ENCODE measurements around the gene CADM1. TPM values are rescaled to one million over a fixed set of nuclear protein-coding genes. Genes with fewer than 3 reads are reported as not detected.

CADM1 gene
- total RNA-seq, 2 donors from 2014 or later: 2.5 to 5.5 TPM

DNA sequence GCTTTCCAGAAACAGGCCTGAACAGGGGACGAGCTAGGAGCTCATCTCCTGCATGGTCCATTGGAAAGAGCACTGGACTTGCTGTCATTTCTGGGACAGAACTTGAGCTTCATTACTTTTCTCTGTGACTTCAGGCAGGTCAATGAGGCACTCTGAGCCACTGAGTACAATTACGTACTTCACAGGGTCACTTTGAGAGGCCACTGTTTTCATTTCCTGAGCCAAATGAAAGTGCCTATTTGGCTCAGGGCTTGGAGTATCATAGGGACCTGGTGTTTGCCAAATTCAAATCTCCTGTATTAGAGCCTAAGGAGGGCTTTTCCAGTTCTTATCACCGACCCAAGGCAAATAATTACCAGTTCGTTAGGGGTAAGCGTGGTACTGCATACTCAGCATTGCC is 319.3 kb downstream of the CADM1 start:
- intact Hi-C loops (cut with DNase I): no loop called here
- no peak for DNase-seq (ENCODE audit: low spot score)

DNA sequence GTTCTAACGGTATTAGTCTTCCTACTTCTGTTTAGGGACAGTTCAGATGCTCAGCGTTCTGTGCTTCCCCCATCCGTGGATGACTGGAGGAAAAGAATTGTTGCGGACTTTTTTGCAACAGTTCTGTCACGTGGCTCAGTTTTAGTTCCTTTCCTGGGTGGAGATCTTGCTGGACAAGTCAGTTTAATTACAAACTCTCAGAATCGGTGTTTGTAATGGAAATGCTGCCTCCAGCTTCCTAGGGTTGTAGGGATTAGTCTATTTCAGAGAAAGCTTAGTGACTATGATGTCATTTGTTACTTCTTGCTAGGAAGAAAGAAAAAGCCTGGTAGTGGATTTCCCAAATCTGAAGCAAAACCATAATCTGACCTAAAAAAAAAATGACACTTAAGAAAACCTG is 320.4 kb downstream of the CADM1 start:
- no peak for DNase-seq (ENCODE audit: low spot score)
- intact Hi-C loops (cut with DNase I): no loop called here

DNA sequence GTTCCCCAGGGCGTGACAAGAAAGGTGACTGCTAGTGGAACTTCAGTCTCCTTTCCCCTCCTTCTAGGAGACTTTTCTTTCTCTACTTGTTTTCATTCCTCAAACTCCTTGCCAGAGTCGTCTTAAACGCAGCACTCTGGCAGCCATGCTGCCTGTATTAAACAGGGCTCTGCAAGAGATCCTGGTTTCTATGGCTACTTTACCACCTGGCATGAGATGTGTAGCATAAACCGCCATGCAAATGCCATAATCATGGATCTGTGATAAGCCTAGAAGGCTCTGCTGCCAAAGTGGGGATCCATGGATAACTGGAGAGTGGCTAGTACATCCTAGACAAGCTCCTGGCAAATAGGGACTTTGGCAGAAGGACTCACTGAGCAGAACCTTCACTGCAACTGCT is 321.1 kb downstream of the CADM1 start:
- intact Hi-C loops (cut with DNase I): no loop called here
- no peak for DNase-seq (ENCODE audit: low spot score)

DNA sequence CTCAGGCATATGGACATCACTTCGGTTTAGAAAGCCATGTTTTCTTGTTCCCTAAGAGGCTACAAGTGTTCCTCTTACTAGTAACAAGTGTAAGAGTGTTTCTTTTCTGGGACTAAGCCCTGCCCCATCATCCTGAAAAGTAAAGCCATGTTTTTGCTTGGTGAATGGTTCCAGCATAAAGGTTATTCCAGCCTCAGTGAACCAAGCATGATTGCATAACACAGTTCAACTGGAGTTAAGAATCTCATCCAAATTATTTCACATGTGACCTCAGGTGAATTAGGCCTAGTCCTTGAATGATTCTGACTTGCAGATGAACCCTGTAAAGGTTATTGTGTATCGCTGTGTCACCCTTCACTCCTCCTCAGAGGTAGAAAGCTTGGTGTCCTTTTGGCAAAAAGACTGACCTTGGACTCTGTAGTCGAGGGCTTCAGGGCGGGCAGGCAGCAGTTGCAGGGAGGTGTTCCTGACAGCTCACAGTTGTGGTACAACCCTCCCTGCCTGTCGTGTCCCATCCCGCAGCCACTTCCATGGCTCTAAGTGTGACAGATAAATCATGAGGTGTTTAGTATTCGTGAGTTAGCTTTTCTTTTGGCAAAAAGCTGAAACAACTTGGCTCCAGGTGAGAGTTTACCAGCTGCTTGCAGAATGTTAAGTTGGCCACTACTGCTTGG is 321.8 kb downstream of the CADM1 start:
- no peak for DNase-seq (ENCODE audit: low spot score)
- intact Hi-C loops (cut with DNase I): no loop called here

DNA sequence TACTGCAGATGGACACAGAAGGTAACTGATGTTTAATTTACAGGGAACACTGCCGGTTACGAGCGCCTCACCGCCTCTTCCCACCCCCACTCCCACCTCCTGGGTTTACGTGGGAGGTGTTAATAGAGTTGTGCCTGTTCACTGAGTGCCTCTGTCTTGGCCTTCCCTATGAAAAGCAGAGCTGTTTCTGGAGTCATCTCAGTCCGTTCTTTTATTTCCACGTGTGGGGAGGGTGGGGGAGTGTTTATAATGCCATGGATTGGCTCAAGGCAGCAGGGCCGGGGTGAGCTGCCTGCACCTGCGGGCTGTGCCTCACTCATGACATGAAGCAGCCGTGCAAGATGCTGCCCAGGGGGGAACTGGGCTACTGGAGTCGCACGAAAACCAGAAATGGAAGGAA is 322.7 kb downstream of the CADM1 start:
- DNase-seq (ENCODE audit: low spot score): no peak
- intact Hi-C loops (cut with DNase I): no loop called here

DNA sequence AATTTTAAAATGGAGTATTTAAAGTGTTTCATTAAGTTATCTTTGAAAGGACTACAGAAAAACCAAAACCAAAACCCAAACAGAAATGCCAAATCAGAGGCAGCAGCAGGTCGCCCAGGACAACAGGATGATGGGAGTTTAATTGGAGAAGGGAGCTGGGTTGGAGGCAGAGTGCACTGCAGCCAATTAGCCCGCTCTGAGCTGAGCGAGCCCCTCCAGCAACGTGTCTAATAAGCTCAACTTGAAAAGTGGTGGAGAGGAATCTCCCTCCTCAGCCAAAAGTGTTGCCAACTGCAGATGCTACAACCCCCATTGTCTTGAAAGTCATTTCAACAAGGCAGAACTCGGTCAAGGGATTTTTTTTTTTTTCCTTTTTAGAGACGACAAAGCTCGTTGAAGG is 323.9 kb downstream of the CADM1 start:
- no peak for DNase-seq (ENCODE audit: low spot score)
- intact Hi-C loops (cut with DNase I): no loop called here

DNA sequence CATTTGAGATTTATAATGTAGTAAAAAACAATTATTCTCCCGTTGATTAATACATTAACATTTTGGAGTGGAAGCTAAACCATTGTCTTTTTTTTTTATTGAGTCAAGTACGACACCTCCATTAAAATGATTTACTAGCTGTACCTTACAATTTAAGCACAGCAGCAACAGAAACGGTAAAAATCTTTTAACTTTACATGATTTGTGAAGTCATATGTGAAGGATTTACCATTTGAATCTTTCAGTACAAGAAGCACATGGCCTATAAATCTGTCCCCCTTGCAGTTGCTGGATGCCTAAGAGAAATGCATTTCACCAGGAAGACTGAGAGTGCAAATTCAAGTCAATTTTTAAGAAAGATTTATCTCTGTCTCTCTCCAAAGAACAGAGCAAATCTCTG is 324.6 kb downstream of the CADM1 start:
- no peak for DNase-seq (ENCODE audit: low spot score)
- intact Hi-C loops (cut with DNase I): no loop called here

DNA sequence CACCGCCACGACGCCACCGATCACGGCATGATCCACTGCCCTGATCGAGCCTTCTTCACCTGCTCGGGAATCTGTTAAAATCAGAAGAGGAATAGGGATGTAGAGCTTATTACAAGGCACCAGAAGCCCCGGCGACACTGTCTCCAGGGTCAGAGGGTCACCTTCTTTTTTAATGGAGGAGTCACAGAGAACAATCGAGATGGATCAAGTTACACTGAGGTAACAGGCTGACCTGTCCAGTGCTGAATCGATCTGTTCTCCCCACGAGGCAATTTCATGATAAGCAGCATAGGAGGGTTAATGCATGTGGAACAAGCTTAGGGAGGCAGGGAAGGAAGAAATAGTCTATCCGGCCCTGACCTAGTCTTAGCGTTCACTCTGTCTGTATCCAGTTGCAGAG is 325.5 kb downstream of the CADM1 start:
- DNase-seq (ENCODE audit: low spot score): no peak
- intact Hi-C loops (cut with DNase I): no loop called here

DNA sequence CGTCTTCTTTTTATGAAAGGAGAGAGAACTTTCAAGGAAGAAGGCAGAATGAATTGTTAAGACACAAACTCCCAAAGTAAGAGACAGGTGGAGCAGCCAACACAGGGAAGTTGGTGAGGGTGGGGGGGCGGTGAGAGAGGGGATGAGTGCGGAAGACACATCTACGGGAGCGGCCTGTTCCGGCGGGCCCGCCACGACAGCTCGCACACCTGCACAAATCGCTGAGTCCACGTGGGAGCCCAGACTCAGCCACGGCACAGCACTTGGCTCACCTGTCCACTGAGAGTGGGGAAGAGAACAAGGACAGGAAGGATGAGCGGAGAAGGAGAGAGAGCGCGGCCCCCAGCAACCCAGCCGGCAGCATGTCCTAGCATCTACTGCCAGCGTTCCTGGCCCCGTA is 331.1 kb downstream of the CADM1 start:
- no peak for DNase-seq (ENCODE audit: low spot score)
- intact Hi-C loops (cut with DNase I): no loop called here

DNA sequence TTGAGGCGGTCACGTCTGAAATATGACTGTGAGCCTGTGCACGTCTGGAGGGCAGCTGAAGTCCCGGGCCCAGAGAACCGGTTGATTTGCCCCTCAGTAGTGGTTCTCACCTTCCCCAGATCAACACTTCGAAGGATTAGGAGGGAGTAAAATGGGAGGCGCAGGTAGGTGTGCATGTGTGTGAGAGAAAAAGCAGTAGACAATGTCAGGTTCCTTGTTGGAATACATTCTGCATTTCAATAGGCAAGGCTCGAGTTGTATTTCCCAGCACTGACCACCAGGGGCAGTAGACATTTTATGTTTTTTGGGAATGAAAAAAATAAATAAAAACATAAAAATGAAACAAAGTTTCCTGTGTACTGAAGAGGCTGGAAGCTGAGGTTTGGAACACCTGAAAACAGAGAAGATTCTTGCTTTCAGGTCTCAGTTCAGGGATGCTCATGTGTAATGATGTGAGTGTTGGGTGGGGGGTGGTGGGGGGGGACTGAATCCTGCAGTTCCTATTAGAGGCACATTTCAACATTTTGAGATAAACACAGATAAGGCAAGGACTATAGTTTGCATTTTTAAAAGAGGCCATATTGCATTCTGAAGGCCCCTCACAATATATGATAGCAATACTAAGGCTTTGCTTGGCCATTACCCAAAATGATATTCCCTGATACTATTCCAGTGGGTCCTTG is 333.9 kb downstream of the CADM1 start:
- intact Hi-C loops (cut with DNase I): no loop called here
- no peak for DNase-seq (ENCODE audit: low spot score)

DNA sequence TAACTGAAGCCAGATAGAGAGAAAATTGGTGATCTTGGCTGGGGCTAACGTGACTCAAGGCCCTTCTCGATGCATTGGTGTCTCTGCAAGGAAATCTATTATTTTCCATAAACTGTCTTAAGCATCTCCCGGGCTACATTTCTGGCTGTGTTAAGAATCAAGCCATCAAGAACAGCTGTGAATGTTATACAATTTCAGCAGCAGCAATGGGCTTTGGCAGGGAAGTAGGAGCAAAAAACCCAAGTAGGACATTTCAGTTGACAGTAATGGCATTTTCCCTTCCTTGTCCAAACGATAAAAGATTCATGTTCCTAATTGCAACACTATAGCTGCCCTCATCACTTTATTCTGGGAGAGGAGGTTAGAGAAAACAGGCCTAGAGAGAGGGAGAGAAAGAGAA is 335.0 kb downstream of the CADM1 start:
- intact Hi-C loops (cut with DNase I): no loop called here
- no peak for DNase-seq (ENCODE audit: low spot score)

DNA sequence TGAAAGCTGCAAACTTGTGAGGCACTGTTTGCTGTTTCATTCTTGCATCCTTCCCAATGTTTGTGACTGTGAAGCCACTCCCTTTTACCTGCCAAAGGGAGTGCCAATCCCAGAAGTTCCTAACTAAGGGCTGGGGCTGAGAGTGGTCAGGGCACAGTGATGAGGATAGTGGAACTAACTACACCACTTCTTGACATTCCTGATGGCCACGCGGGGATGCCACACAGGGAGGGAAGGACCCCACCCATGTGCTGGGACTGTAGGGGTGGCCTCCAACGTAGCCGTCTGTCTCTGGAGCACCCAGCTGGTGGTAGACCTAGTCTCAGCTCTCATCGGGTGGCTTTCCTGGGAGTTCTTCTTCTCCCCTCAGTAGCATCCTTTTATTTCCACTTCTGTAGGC is 335.5 kb downstream of the CADM1 start:
- intact Hi-C loops (cut with DNase I): no loop called here
- no peak for DNase-seq (ENCODE audit: low spot score)

DNA sequence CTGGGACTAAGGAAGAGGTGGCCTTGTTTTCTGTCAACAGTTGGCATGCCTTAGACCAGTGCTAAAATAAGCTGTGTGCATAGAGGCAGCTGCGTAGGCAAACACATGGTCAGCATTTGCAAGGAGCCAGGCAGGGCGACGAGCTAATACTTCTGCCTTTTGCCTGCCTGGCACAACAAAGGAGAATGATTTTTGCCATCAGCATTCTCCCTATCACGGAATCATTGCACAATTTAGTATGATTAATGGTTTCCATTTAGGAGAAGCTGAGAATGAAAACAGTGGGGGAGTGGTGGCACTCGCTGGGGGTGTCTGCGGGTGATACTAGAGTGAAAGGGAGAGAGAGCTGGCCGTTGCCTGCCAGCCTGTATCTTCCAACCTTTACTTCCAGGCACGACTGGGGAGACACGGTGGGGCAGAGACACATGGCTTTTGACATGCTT is 336.0 kb downstream of the CADM1 start:
- intact Hi-C loops (cut with DNase I): no loop called here
- no peak for DNase-seq (ENCODE audit: low spot score)

DNA sequence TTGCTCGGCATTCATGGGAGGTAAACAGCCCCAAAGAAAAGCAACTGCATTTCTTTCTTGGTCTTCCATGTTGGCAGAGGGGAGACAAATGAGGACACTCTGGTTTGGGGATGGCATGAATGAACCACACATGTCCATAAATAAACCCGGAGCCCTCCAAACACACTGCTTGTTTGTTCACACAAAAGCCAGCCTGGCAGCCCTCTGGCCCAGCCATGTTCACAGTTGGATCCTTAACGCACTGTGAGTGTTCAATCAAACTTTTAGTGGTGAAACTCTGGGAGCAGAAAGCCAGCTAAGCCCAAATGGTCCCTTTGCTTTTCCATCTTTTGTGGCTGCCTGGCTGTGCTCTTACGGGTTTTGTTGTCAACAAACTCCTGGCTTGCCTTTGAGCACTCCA is 336.8 kb downstream of the CADM1 start:
- no peak for DNase-seq (ENCODE audit: low spot score)
- intact Hi-C loops (cut with DNase I): no loop called here

DNA sequence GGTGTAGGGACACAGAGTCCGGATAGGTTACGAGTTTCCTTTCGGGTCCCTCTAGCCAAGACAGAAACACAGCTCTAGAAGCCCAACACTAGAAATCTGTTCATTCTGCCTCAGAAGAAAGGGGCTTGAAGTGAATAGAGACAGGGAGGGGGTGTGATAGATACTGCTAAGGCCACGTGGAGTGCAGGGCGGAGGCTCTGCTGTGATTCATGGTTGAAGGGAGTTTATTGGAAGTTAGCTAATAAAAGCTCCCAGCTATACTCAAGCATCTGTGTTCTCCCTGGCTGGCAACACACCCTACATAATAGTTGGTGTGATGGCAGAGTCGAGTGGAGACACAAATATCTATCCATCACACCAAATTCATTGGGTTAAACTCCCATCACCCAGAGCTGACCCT is 337.4 kb downstream of the CADM1 start:
- DNase-seq (ENCODE audit: low spot score): no peak
- intact Hi-C loops (cut with DNase I): no loop called here

DNA sequence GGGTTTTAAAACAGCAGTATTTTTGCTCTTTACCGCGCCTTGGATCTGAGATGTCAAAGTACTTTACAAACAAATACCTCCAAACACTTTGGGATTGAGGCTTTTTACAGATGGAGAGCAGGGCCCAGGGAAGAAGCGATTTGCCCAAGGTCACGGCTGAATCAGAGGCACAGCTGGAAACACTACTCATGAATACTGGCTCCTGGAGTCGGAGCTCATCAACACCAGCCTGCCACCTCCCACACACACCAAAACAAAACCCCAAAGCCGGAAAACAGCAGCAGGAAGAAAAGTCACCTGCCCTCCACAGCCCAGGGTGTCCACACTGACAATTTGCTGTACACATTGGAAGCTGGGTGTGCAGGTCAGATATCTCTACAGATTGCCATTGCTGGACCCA is 339.4 kb downstream of the CADM1 start:
- DNase-seq (ENCODE audit: low spot score): no peak
- intact Hi-C loops (cut with DNase I): no loop called here

DNA sequence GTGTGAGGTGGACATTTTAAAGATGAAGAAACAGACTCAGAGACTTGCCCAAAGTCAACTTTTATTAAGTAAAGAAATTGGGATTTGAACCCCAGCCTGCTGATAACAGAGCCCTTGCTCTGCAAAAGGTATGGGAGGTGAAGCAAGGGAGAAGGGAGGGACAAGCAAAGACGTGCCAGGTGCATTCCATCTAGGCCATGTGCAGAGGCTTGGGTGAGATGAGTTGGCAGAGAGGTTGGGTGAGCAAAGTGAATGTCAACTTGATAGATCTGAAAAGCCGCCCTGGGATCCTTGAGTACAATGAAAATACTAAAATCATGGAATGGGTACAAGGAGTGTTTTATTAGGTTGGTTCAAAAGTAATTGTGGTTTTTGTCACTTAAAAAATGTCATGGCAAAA is 341.3 kb downstream of the CADM1 start:
- no peak for DNase-seq (ENCODE audit: low spot score)
- intact Hi-C loops (cut with DNase I): no loop called here

DNA sequence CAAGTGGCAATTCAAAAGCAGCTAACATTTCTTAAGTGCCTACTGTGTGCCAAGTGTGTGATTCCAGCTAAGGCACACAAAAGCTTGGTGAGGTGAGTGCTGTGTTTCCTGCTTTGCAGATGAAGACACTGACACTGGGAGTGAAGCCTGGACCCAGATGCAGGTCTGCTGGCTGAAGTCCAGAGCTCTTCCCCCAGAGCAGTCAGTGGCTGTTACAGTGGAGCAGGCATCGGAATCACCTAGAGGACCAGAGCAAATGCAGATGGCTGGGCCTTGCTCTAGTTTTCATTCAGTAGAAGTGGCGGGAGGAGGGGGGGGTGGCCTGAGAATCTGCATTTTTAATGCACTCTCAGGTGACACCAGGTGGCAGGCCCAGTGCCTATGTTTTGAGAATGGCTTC is 342.3 kb downstream of the CADM1 start:
- DNase-seq (ENCODE audit: low spot score): no peak
- intact Hi-C loops (cut with DNase I): no loop called here

DNA sequence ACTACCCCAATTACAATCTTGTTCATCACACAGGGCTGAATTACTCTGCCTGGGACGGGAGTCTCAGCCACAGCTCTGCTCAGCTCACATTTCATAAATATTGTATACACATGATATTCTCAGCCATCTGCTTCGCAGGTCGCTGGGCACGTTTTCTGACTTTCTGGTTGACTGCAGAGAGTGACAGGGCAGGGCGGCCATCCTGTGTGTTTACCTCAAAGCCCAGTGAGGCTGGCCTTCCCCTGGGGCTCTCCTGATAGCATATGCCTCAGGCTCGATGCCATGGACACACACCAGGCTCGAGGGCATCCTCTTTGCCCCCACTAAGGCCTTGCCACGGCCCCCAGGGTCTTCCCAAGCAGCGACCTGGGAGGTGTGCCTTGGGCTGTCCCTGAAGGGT is 345.0 kb downstream of the CADM1 start:
- intact Hi-C loops (cut with DNase I): no loop called here
- DNase-seq (ENCODE audit: low spot score): no peak

DNA sequence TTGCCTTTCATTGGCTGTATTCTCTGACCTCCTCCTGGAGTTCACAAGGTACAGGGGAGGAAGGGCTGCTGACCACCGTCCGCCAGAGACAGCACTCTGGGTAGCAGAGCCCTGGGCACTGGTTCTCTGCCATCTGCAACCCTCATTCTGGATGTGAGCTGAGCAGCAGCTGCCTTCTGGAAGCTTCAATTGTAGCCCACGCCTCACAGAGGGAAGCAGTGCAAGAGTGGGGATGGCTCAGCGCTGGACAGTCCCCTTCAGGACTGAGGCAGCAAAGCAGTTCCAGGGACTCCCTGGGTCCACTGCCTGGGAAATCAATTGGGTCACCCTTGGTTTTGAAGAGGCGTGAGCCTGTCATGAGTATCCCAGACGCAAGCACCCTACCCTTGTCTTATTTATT is 346.2 kb downstream of the CADM1 start:
- no peak for DNase-seq (ENCODE audit: low spot score)
- intact Hi-C loops (cut with DNase I): no loop called here

DNA sequence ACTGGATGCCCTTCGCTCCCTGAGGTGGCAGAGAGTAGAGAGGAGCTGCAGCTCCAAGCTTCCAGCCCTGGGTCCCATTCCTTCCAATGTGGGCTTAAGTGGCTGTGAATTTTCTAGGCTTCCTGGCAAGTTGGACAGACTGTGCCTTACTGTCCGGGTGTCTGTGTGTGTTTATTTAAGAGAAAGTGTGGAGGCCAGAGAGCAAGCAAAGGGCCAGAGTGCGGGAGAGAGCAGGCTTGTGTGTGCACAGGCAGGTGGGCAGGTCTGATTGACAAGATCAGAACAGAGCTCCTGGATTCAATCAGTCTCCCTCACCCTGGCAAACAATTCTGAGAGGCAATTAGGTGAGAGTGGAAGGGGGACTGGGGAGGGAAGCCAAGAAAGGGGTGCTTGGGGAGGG is 347.0 kb downstream of the CADM1 start:
- intact Hi-C loops (cut with DNase I): no loop called here
- no peak for DNase-seq (ENCODE audit: low spot score)

DNA sequence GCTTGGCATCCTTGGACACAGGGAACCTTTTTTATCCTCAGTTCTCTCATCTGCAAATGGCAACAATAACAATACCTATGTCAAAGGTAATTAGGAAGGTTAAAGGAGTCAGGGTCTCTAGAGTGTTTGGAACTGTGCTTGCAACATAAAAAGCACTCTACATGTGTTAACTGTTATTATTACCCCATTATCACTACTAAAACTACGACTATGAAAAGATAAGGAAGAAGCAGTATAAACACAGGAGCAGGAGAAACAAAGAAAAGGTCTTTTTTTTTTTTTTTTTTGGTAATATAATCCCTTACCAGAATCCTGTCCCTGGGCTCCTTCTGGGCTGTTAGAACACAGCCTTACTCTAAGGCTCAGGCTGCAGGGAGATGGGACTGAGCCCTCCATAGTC is 348.2 kb downstream of the CADM1 start:
- intact Hi-C loops (cut with DNase I): no loop called here

More for the DNA sequence above, 348.2 kb downstream of the CADM1 start:
- DNase-seq (ENCODE audit: low spot score): no peak

All from posterior vena cava (tissue), 2 donors.